Tibial artery (tissue), 4 donors: ENCODE measurements around the gene JUNB.
A peak's percentile ranks its signal among the peaks of the same experiment; 100 is the strongest.

ENCODE experiments used
- DNase-seq, 2 donors: peaks; one replicate each; pipeline ENCODE4 v3.0.0-alpha.2; 2019
- H3K27ac ChIP-seq, 2 donors: fragments of 200-600 bp; sonication (generic) in 1 of 2; 1 replicate in 1 of 2; 2 replicates in 1 of 2; pipeline ENCODE4 v1.5.1; 2018 to 2019; ENCODE audit warnings: mild to moderate bottlenecking in 1 of 2
- H3K27me3 ChIP-seq, 2 donors: fragments of 200-600 bp; sonication (generic) in 1 of 2; one replicate each; pipeline versions ENCODE4 v1.5.1 to v1.6.0; 2016 to 2019
- H3K36me3 ChIP-seq, 3 donors: fragments of 200-600 bp; sonication (generic) in 2 of 3; one replicate each; pipeline ENCODE4 v1.5.1; 2016 to 2019; ENCODE audit warnings: mild to moderate bottlenecking in 2 of 3
- H3K4me1 ChIP-seq, 4 donors: fragments of 200-600 bp; sonication (generic) in 2 of 4; 1 replicate in 3 of 4; 2 replicates in 1 of 4; pipeline ENCODE4 v1.5.1; 2016 to 2019
- H3K4me3 ChIP-seq, 2 donors: fragments of 200-600 bp; sonication (generic) in 1 of 2; 1 replicate in 1 of 2; 2 replicates in 1 of 2; pipeline ENCODE4 v1.5.1; 2018 to 2019; ENCODE audit warnings: mild to moderate bottlenecking in 2 of 2
- H3K9me3 ChIP-seq, 3 donors: fragments of 200-600 bp; sonication (generic) in 1 of 3; one replicate each; pipeline ENCODE4 v1.5.1; 2016 to 2019
- intact Hi-C: fragments of 100-400 bp; cut with DNase I; formaldehyde crosslinking; loops from one replicate; pipeline ENCODE4 v1.15.0; 2023; ENCODE audit warnings: low total_unique reads
- TF ChIP-seq, protein P1 (sequence below), 2 experiments: fragments of 200-600 bp in 1 of 2; fragments of 450-650 bp in 1 of 2; IDR thresholded peaks; one replicate each; pipeline ENCODE4 v1.5.1; 2017 to 2019; ENCODE audit warnings: antibody characterized with exemption in 2 of 2, mild to moderate bottlenecking in 1 of 2, moderate library complexity in 1 of 2

Gene JUNB

DNA sequence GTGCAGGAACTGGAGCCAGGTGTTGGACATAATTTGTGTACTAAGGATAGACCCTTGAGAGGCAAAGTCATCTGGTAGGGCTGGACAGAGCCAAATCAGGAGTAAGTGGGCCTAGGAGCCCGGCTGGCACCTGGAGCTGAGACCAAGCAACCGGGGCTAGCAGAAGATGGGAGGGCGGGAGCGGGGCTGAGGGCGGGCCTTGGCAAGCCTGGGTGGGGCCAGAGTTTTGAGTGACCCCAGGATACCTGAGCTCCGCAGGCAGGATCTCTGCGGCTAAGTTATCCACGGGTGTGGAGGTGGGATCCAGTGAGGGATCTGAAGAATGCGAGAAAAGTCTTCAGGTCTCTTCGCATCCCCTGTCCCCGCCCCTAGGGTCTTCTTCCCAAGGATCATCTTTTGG lies 24.1 kb upstream of the JUNB start:
- Histone ChIP-seq H3K36me3 (peaks cover 0 to 61% (median 16%) of the 10 kb centered on the region in 3 donors), H3K4me1 (peaks cover 0 to 11% (median 2%) of the 10 kb centered on the region in 4 donors), H3K27me3 (no peaks in the 10 kb centered on the region), H3K27ac (no peak overlapping the region), H3K4me3 (no peak overlapping the region), H3K9me3 (no peaks in the 10 kb centered on the region)
- TF ChIP-seq, protein P1, sequence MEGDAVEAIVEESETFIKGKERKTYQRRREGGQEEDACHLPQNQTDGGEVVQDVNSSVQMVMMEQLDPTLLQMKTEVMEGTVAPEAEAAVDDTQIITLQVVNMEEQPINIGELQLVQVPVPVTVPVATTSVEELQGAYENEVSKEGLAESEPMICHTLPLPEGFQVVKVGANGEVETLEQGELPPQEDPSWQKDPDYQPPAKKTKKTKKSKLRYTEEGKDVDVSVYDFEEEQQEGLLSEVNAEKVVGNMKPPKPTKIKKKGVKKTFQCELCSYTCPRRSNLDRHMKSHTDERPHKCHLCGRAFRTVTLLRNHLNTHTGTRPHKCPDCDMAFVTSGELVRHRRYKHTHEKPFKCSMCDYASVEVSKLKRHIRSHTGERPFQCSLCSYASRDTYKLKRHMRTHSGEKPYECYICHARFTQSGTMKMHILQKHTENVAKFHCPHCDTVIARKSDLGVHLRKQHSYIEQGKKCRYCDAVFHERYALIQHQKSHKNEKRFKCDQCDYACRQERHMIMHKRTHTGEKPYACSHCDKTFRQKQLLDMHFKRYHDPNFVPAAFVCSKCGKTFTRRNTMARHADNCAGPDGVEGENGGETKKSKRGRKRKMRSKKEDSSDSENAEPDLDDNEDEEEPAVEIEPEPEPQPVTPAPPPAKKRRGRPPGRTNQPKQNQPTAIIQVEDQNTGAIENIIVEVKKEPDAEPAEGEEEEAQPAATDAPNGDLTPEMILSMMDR (IDR thresholded peaks at IDR 0.05) = no peak
- no peak for DNase-seq
- intact Hi-C loops = loop anchor here (2.0 to 5.0 kb wide), 2 partner anchors 30 to 80 kb away; no protein-coding TSS in a partner anchor

DNA sequence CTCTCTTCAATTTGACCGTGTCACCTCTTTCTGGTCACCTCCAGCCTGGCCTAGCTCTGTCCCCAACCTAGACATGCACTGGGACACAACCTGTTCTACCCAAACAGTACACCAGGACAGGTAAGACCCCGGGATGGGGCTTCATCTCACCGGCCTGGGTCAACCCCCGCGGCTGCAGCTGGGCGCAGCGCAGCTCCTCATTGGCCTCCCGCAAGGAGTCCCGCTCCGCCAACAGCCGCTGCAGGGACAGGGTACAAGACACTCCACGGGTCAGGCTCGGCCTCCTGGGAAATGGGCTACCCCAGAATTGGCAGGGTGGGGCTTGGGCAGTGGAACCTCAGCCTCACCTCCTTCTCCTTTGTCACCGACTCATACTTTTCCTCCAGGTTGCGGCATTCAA lies 23.6 kb upstream of the JUNB start:
- Histone ChIP-seq H3K9me3 (no peaks in the 10 kb centered on the region), H3K4me3 (no peak overlapping the region), H3K27me3 (no peaks in the 10 kb centered on the region), H3K4me1 (peaks cover 0 to 11% (median 2%) of the 10 kb centered on the region in 4 donors), H3K27ac (no peak overlapping the region), H3K36me3 (peaks cover 0 to 58% (median 16%) of the 10 kb centered on the region in 3 donors)
- intact Hi-C loops = loop anchor here (2.0 to 5.0 kb wide), 2 partner anchors 29 to 80 kb away; no protein-coding TSS in a partner anchor
- no peak for DNase-seq
- TF ChIP-seq, protein P1 (IDR thresholded peaks at IDR 0.05) = no peak

DNA sequence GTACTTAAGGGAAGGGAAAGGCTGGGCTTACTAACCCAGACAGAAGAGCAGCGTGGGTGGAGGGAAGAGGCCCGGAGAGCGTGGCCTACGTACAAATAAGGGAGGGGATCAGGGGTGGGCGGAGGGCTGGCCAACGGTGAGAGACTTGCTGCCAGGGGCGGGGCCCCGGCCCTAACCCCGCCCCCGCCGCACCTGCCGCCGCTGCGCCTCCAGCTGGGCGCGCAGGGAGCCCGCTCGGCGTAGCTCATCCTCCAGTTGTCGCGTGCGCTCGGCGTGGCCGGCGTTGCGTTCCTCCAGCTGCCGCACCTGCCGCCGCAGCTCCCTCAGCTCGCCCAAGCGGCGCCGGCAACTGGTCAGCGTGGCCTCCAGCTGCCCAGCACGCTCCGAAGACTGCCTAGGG lies 21.6 kb upstream of the JUNB start:
- H3K36me3 ChIP-seq = peaks cover 0 to 39% (median 2%) of the 10 kb centered on the region in 3 donors
- H3K27ac ChIP-seq = no peak overlapping the region
- H3K27me3 ChIP-seq = no peaks in the 10 kb centered on the region
- no peak for DNase-seq
- H3K4me3 ChIP-seq = no peak overlapping the region
- H3K4me1 ChIP-seq = peaks cover 0 to 24% (median 8%) of the 10 kb centered on the region in 4 donors
- intact Hi-C loops = loop anchor here (5.0 kb wide), 1 partner anchor 78 kb away; no protein-coding TSS in a partner anchor
- H3K9me3 ChIP-seq = no peaks in the 10 kb centered on the region
- TF ChIP-seq, protein P1 (IDR thresholded peaks at IDR 0.05) = no peak

DNA sequence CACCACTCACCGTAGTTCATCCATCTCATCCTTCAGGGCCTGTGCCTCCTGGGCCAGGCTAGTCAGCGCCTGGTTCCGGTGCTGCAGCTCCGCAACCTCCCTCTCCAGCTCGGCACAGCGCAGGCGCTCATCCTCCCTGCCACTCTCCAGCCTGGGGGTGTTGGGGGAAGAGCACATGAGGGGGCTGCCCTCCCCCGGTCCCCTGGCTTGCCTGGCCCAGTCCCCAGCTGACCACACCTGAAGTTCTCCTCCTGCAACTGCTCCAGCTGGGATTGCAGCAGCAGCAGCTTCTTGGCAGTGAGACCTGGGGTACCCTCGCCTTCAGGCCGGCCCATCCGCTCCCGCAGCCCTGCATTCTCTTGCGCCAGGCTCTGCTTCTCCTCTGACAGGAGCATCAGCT lies 20.4 kb upstream of the JUNB start:
- H3K4me1 ChIP-seq = peaks cover 0 to 27% (median 14%) of the 10 kb centered on the region in 4 donors
- intact Hi-C loops = no loop called here
- H3K9me3 ChIP-seq = no peaks in the 10 kb centered on the region
- TF ChIP-seq, protein P1 (IDR thresholded peaks at IDR 0.05) = no peak
- no peak overlapping the region for H3K4me3 ChIP-seq
- H3K27ac ChIP-seq = no peak overlapping the region
- peaks cover 0 to 35% (median 0%) of the 10 kb centered on the region in 3 donors for H3K36me3 ChIP-seq
- no peak for DNase-seq
- H3K27me3 ChIP-seq = no peaks in the 10 kb centered on the region

DNA sequence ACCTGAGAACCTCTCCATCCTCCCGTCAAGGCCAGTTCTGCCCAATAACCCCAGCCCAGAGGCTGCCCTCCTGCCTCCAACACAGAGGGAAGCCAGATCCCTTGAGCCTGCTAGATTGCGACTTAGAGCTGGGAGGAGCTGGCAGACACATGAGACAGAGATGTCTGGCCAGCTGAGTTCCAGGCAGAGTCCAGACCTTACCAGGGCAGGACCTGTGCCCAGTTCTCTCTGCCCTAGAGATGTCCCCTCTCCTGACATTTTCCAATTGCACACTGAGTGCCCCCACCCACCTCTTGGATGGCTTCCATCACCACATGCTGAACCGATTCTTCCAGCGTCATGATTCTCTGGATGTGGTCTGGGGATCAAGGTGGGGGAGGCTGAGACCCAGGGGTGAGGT lies 19.0 kb upstream of the JUNB start:
- peak overlapping the region in 1 of 2 donors; percentile 13 for H3K27ac ChIP-seq
- no peak overlapping the region for H3K4me3 ChIP-seq
- peaks cover 0 to 31% (median 0%) of the 10 kb centered on the region in 3 donors for H3K36me3 ChIP-seq
- H3K4me1 ChIP-seq = peaks cover 0 to 26% (median 15%) of the 10 kb centered on the region in 4 donors
- no peaks in the 10 kb centered on the region for H3K9me3 ChIP-seq
- intact Hi-C loops = no loop called here
- TF ChIP-seq, protein P1 (IDR thresholded peaks at IDR 0.05) = no peak
- H3K27me3 ChIP-seq = no peaks in the 10 kb centered on the region
- DNase-seq = no peak
